Stimulated activated CD4-positive, alpha-beta T cell treated with anti-CD3 and anti-CD28 coated beads, Interleukin-12 subunit alpha, Interleukin-12 subunit beta, amount 100 ng/mL, for 48 hours (primary cell): Measurements from ENCODE around the gene MEGF8.

Experiments used
- DNase-seq, 3 donors: peaks; one replicate each; pipeline ENCODE4 v3.0.0-alpha.2; 2020; ENCODE audit warnings: low read depth in 2 of 3, low spot score in 1 of 3

The MEGF8 gene

DNA sequence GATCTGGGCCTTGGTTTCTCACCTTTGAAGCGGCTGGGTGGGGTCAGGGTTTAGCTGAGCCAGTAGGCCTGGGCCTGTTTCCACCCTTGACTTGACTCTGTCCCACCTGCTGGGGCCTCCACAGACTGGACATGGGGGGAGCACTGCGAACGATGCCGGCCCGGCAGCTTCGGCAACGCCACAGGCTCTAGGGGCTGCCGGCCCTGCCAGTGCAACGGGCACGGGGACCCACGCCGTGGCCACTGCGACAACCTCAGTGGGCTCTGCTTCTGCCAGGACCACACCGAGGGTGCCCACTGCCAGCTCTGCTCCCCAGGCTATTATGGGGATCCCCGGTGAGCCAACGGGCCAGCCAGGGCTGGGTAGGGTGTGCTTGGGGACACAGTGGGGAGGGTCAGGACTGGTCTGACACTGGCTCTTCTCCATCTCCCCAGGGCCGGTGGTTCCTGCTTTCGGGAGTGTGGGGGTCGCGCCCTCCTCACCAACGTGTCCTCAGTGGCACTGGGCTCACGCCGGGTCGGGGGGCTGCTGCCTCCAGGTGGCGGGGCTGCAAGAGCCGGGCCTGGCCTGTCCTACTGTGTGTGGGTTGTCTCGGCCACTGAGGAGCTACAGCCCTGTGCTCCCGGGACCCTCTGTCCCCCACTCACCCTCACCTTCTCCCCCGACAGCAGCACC lies 28.0 kb downstream of the MEGF8 start:
- no peak for DNase-seq

GRCh38 chr19:42355896-42356295 lies 30.5 kb downstream of the MEGF8 start:
- DNase-seq = no peak

GRCh38 chr19:42356686-42357085 lies 31.3 kb downstream of the MEGF8 start:
- DNase-seq = no peak

GRCh38 chr19:42357290-42357689 lies 31.9 kb downstream of the MEGF8 start:
- no peak for DNase-seq

- DNase-seq = no peak
Observed at GRCh38 chr19:42360787-42361544, 35.5 kb downstream of the MEGF8 start.

GRCh38 chr19:42361545-42361910 lies 36.1 kb downstream of the MEGF8 start:
- no peak for DNase-seq

- no peak for DNase-seq
Observed at GRCh38 chr19:42362342-42362741, 36.9 kb downstream of the MEGF8 start.

GRCh38 chr19:42362891-42363440 lies 37.5 kb downstream of the MEGF8 start:
- DNase-seq = no peak

DNA sequence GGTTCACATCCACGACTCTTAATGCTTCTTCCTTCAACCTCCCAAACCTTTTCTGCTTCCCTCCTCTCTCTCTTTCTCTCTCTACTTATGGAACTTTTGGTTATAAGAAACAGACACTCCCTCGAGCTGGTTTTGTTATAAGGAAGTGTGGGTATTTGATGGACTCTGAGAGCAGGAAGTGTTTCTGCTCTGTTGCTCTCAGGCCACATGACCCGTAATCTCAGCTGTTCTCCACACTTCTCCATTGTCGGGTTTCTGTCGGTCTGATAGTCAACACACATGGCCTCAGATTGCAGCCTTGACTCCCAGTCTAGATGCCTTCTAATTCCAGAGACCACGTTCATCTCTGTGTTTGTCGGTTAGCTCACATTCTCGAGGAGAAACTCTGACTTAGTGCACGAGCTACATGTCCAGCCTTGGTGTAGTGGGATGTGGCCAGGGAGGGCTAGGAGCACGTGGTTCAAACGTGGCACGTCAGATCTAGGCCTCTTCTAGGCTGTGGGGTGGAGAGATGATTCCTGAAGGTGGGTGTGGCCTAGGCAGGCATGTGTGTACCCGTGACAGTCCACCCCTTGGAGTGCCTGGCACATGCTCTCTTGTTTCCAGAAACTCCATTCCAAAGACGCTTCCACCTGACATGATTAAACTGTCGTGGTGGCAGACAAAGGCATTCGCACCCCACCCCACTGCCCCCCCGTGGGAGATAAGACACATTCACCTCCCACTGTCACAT lies 38.3 kb downstream of the MEGF8 start:
- no peak for DNase-seq

DNA sequence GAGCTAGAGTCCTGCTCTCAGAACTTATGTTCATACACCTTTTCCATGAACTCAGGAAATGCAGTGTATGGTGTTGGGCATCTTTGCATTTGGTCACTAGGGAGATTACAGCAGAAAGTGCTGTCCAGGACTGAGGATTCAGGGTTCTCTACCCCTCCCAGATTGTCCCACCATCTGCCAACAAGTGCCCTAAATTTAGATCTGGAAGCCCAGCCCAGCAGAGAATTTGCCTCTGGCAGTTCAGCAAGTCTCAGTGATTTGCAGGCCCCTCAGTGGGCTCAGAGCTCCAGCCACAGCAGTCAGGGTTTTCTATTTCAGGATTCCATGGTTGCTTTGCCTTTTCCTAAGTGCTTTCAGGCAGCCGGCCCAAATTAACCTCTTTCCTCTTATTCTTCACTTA lies 41.2 kb downstream of the MEGF8 start:
- DNase-seq = no peak

- DNase-seq = no peak
Observed at GRCh38 chr19:42367929-42368328, 42.5 kb downstream of the MEGF8 start.

DNA sequence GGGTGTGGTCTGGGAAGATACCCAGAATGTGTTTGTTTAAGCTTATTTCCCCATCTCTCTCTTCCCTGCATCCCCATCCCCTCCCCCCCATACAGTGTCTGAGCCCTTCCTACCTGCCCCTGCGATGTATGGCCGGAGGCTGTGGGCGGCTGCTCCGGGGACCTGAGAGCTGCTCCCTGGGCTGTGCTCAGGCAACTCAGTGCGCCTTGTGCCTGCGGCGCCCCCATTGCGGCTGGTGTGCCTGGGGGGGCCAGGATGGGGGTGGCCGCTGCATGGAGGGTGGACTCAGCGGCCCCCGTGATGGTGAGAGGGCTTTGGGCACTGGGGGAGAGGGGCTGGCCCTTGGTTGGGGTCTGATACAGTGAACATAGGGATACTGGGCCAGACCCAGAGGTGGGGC lies 42.9 kb downstream of the MEGF8 start:
- no peak for DNase-seq

- no peak for DNase-seq
Observed at GRCh38 chr19:42368765-42369164, 43.3 kb downstream of the MEGF8 start.

DNA sequence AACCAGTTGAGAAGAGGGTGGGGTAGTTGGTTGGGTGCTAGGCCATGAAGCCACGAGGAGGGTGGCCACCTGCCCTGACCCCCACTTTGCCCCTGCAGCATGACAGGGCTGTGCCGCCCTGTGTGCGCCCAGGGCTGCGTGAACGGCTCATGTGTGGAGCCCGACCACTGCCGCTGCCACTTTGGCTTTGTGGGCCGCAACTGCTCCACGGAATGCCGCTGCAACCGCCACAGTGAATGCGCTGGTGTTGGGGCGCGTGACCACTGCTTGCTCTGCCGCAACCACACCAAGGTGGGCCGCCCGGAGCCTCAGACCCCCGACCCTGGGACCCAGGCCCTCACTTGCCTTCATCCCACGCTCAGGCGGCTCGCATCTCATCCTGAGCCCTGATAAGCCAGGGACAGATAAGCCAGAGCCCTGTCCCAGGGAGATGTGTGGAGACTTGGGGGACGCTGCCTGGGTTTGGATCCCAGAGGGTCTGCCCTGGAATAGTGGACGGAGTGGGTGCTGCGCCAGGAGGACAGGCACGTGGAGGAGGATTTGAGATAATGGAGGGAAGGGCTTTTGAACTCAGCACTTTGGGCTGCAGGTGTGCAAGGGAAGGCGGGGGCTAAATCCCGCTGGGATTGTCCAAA lies 44.1 kb downstream of the MEGF8 start:
- no peak for DNase-seq

GRCh38 chr19:42370068-42370520 lies 44.7 kb downstream of the MEGF8 start:
- no peak for DNase-seq

GRCh38 chr19:42370626-42371175 lies 45.3 kb downstream of the MEGF8 start:
- no peak for DNase-seq

- no peak for DNase-seq
Observed at GRCh38 chr19:42374826-42375376, 49.5 kb downstream of the MEGF8 start.

DNA sequence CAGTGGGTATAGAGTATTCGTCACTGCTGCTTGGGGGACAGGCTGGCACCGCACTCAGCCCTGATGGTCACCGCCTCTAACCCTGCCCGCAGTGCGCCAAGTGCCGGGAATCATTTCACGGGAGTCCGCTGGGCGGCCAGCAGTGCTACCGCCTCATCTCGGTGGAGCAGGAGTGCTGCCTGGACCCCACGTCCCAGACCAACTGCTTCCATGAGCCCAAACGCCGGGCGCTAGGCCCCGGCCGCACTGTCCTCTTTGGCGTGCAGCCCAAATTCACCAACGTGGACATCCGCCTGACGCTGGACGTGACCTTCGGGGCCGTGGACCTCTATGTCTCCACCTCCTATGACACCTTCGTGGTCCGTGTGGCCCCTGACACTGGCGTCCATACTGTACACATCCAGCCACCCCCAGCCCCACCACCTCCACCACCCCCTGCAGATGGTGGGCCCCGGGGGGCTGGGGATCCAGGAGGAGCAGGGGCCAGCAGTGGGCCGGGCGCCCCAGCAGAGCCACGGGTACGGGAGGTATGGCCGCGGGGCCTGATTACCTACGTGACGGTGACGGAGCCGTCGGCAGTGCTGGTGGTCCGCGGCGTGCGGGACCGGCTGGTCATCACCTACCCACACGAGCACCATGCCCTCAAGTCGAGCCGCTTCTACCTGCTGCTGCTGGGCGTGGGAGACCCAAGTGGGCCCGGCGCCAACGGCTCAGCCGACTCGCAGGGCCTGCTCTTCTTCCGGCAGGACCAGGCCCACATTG lies 50.2 kb downstream of the MEGF8 start:
- no peak for DNase-seq

DNA sequence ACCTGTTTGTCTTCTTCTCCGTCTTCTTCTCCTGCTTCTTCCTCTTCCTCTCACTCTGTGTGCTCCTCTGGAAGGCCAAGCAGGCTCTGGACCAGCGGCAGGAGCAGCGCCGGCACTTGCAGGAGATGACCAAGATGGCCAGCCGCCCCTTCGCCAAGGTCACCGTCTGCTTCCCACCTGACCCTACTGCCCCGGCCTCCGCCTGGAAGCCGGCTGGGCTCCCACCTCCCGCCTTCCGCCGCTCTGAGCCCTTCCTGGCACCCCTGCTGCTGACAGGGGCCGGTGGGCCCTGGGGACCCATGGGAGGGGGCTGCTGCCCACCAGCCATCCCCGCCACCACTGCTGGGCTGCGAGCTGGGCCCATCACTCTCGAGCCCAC lies 50.7 kb downstream of the MEGF8 start:
- no peak for DNase-seq
